ENCODE data around the gene JPH2. TPM values are rescaled to one million over a fixed set of nuclear protein-coding genes. Genes with fewer than 3 reads are reported as not detected.

Gene JPH2
- total RNA-seq, 1 experiment from 2014 or later: 14.7 TPM

DNA sequence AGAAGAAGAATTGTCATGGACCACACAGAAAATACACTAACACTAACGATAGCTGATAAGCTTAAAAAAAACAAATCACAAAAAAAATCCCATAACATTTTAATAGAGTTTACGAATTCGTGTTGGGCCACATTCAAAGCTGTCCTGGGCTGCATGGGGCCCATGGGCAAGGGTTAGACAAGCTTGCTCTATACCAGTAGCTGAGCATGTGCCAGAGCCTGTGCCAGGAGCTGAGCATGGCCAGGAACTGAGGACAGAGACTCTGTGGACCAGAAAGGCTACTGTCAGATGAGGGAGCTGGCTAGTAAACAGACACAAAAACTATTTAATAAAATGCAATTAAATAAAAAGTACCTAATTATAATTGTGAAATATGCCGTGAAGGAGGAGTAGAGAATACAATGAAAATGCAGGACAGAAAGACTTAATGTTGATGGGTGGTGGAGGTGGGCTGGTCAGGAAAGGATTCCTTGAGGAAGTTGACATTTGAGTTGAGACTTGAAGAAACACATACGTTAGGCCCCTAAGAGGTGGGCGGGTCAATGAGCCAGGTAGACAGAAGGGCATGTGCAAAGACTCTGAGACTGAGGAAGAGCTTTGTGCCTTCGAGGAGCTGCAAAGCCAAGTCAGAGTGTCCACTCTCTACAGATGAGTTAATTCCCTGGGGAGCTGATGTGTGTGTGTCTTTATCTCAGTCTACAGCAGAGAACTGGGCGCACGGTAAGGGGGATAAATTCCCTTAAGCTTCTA is 66.1 kb downstream of the JPH2 start:
- Mint-ChIP-seq H3K4me3 (ENCODE audit: unreplicated experiment) (no peak overlapping the region), H3K9me3 (ENCODE audit: unreplicated experiment) (no peaks in the 10 kb centered on the region), H3K36me3 (ENCODE audit: insufficient read depth, unreplicated experiment) (peaks cover 19% of the 10 kb centered on the region), H3K27me3 (ENCODE audit: insufficient read depth, unreplicated experiment) (no peaks in the 10 kb centered on the region), H3K4me1 (ENCODE audit: insufficient read depth, unreplicated experiment) (no peaks in the 10 kb centered on the region), H3K27ac (ENCODE audit: low read depth, unreplicated experiment) (no peak overlapping the region)
- POLR2A ChIA-PET: interaction anchor here (0.9 to 6.6 kb wide), 4 partner anchors 11 to 90 kb away, joined by 3 to 117 read pairs (median 4); partner anchors contain the start of genes JPH2 and OSER1
- intact Hi-C loops (cut with micrococcal nuclease): no loop called here
- no peak for DNase-seq (ENCODE audit: unreplicated experiment)
- no TSS peak for BruUV-seq (replicated peaks)
- CTCF ChIA-PET: interaction anchor here (0.6 to 16.9 kb wide), 11 partner anchors 8 to 371 kb away, joined by 3 to 638 read pairs (median 4); partner anchors contain the start of gene JPH2
- TF ChIP-seq CTCF (IDR thresholded peaks at IDR 0.05; ENCODE audit: unreplicated experiment): no peak

GRCh38 chr20:44118185-44119033 is 68.6 kb downstream of the JPH2 start:
- TF ChIP-seq CTCF (IDR thresholded peaks at IDR 0.05; ENCODE audit: unreplicated experiment): no peak
- ChIA-PET POLR2A (interaction anchor here (0.6 to 6.6 kb wide), 3 partner anchors 45 to 92 kb away, joined by 3 to 117 read pairs (median 9); partner anchors contain the start of gene JPH2), CTCF (interaction anchor here (0.5 to 16.9 kb wide), 38 partner anchors 10 to 669 kb away, joined by 3 to 638 read pairs (median 6); partner anchors contain the start of genes FITM2 and JPH2)
- Mint-ChIP-seq H3K4me3 (ENCODE audit: unreplicated experiment) (no peak overlapping the region), H3K27me3 (ENCODE audit: insufficient read depth, unreplicated experiment) (no peaks in the 10 kb centered on the region), H3K36me3 (ENCODE audit: insufficient read depth, unreplicated experiment) (peaks cover 37% of the 10 kb centered on the region), H3K9me3 (ENCODE audit: unreplicated experiment) (no peaks in the 10 kb centered on the region), H3K27ac (ENCODE audit: low read depth, unreplicated experiment) (no peak overlapping the region), H3K4me1 (ENCODE audit: insufficient read depth, unreplicated experiment) (peaks cover 5% of the 10 kb centered on the region)
- no peak for DNase-seq (ENCODE audit: unreplicated experiment)
- intact Hi-C loops (cut with micrococcal nuclease): loop anchor here (10.0 kb wide), 1 partner anchor 356 kb away; the partner anchor contains the start of gene TTPAL
- no TSS peak for BruUV-seq (replicated peaks)

GRCh38 chr20:44117296-44118184 is 69.4 kb downstream of the JPH2 start:
- no peak overlapping the region for H3K4me3 Mint-ChIP-seq (ENCODE audit: unreplicated experiment)

More at GRCh38 chr20:44117296-44118184, 69.4 kb downstream of the JPH2 start:
- Mint-ChIP-seq H3K4me1 (ENCODE audit: insufficient read depth, unreplicated experiment) (peaks cover 6% of the 10 kb centered on the region), H3K9me3 (ENCODE audit: unreplicated experiment) (no peaks in the 10 kb centered on the region), H3K36me3 (ENCODE audit: insufficient read depth, unreplicated experiment) (peaks cover 42% of the 10 kb centered on the region), H3K27me3 (ENCODE audit: insufficient read depth, unreplicated experiment) (no peaks in the 10 kb centered on the region), H3K27ac (ENCODE audit: low read depth, unreplicated experiment) (no peak overlapping the region)
- intact Hi-C loops (cut with micrococcal nuclease): loop anchor here (2.0 to 10.0 kb wide), 2 partner anchors 193 to 357 kb away; partner anchors contain the start of genes FITM2 and TTPAL
- TF ChIP-seq CTCF (IDR thresholded peaks at IDR 0.05; ENCODE audit: unreplicated experiment): no peak
- POLR2A ChIA-PET: interaction anchor here (0.6 to 6.6 kb wide), 12 partner anchors 13 to 352 kb away, joined by 3 to 117 read pairs (median 4); partner anchors contain the start of genes JPH2 and OSER1
- BruUV-seq (replicated peaks): no TSS peak
- no peak for DNase-seq (ENCODE audit: unreplicated experiment)
- CTCF ChIA-PET: interaction anchor here (0.5 to 16.9 kb wide), 57 partner anchors 8 to 851 kb away, joined by 3 to 638 read pairs (median 4); partner anchors contain the start of genes FITM2 and JPH2
